ENCODE data around the gene GPD2. TPM values are rescaled to one million over a fixed set of nuclear protein-coding genes. Genes with fewer than 3 reads are reported as not detected.
"Not testable (repeated sequence)": the region's sequence is repeated elsewhere in the genome, so short reads cannot be mapped to it uniquely, and the experiment has no call there.

The GPD2 gene
- total and polyA plus RNA-seq, 5 donors from 2014 or later, result 6.0 to 11.3 (median 9.0) TPM

- no peaks in the 10 kb centered on the region for H3K27me3 ChIP-seq (ENCODE audit: control insufficient read depth, insufficient read depth, low read length)
- H3K9me3 ChIP-seq (ENCODE audit: control insufficient read depth in 2 of 2, low read length in 2 of 2), result no peaks in the 10 kb centered on the region
- H3K27ac Mint-ChIP-seq, result no peak overlapping the region
- no peak for DNase-seq
- no peak for ATAC-seq (ENCODE audit: low read depth in 2 of 2)
- H3K4me1 ChIP-seq (ENCODE audit: control insufficient read depth, insufficient read depth, low read length, poor library complexity, severe bottlenecking), result no peaks in the 10 kb centered on the region
- peaks cover 19% of the 10 kb centered on the region for H3K36me3 ChIP-seq (ENCODE audit: control insufficient read depth, insufficient read depth, low read length)
- no peaks in the 10 kb centered on the region for H3K9me3 Mint-ChIP-seq
- no peak overlapping the region for H3K4me3 Mint-ChIP-seq
- H3K4me3 ChIP-seq (ENCODE audit: low read depth, low read length), result no peak overlapping the region
- no peak overlapping the region for H3K27ac ChIP-seq (ENCODE audit: insufficient read depth, low read length, poor library complexity, severe bottlenecking)
- H3K27me3 Mint-ChIP-seq, result no peaks in the 10 kb centered on the region
- peaks cover 32% of the 10 kb centered on the region for H3K36me3 Mint-ChIP-seq
- peaks cover 0 to 7% (median 3%) of the 10 kb centered on the region in 4 donors for H3K4me1 Mint-ChIP-seq
Observed at GRCh38 chr2:156517419-156517818, 81.2 kb downstream of the GPD2 start.

GRCh38 chr2:156518138-156518537 is 82.0 kb downstream of the GPD2 start:
- H3K9me3 Mint-ChIP-seq, result no peaks in the 10 kb centered on the region
- no peak for DNase-seq

GRCh38 chr2:156522864-156523440 is 86.8 kb downstream of the GPD2 start:
- peaks cover 24% of the 10 kb centered on the region for H3K36me3 Mint-ChIP-seq
- no peak overlapping the region for H3K4me3 Mint-ChIP-seq
- H3K9me3 Mint-ChIP-seq, result no peaks in the 10 kb centered on the region
- H3K4me1 Mint-ChIP-seq, result peaks cover 8 to 19% (median 15%) of the 10 kb centered on the region in 4 donors
- H3K27me3 Mint-ChIP-seq, result no peaks in the 10 kb centered on the region
- H3K27ac ChIP-seq (ENCODE audit: insufficient read depth, low read length, poor library complexity, severe bottlenecking), result no peak overlapping the region
- DNase-seq (no peak), ATAC-seq (ENCODE audit: low read depth in 2 of 2) (no peak)
- no peaks in the 10 kb centered on the region for H3K36me3 ChIP-seq (ENCODE audit: control insufficient read depth, insufficient read depth, low read length)
- H3K27me3 ChIP-seq (ENCODE audit: control insufficient read depth, insufficient read depth, low read length), result no peaks in the 10 kb centered on the region
- no peaks in the 10 kb centered on the region for H3K9me3 ChIP-seq (ENCODE audit: control insufficient read depth in 2 of 2, low read length in 2 of 2)
- no peak overlapping the region for H3K27ac Mint-ChIP-seq
- H3K4me3 ChIP-seq (ENCODE audit: low read depth, low read length), result no peak overlapping the region
- no peaks in the 10 kb centered on the region for H3K4me1 ChIP-seq (ENCODE audit: control insufficient read depth, insufficient read depth, low read length, poor library complexity, severe bottlenecking)

More at GRCh38 chr2:156518138-156518537, 82.0 kb downstream of the GPD2 start:
- Mint-ChIP-seq H3K27ac (no peak overlapping the region), H3K27me3 (no peaks in the 10 kb centered on the region), H3K4me1 (peaks cover 0 to 10% (median 3%) of the 10 kb centered on the region in 4 donors), H3K4me3 (no peak overlapping the region), H3K36me3 (peaks cover 37% of the 10 kb centered on the region)
- no peak for ATAC-seq (ENCODE audit: low read depth in 2 of 2)
- no peak overlapping the region for H3K27ac ChIP-seq (ENCODE audit: insufficient read depth, low read length, poor library complexity, severe bottlenecking)
- no peak overlapping the region for H3K4me3 ChIP-seq (ENCODE audit: low read depth, low read length)
- H3K27me3 ChIP-seq (ENCODE audit: control insufficient read depth, insufficient read depth, low read length), result no peaks in the 10 kb centered on the region
- peaks cover 14% of the 10 kb centered on the region for H3K36me3 ChIP-seq (ENCODE audit: control insufficient read depth, insufficient read depth, low read length)
- H3K4me1 ChIP-seq (ENCODE audit: control insufficient read depth, insufficient read depth, low read length, poor library complexity, severe bottlenecking), result no peaks in the 10 kb centered on the region
- no peaks in the 10 kb centered on the region for H3K9me3 ChIP-seq (ENCODE audit: control insufficient read depth in 2 of 2, low read length in 2 of 2)

GRCh38 chr2:156526950-156527636 is 90.9 kb downstream of the GPD2 start:
- ATAC-seq (ENCODE audit: low read depth in 2 of 2) (no peak), DNase-seq (peak in 1 of 3 donors; percentile 41)
- H3K9me3 Mint-ChIP-seq, result no peaks in the 10 kb centered on the region
- peaks cover 6 to 19% (median 13%) of the 10 kb centered on the region in 4 donors for H3K4me1 Mint-ChIP-seq
- Histone ChIP-seq H3K27me3 (ENCODE audit: control insufficient read depth, insufficient read depth, low read length) (no peaks in the 10 kb centered on the region), H3K4me1 (ENCODE audit: control insufficient read depth, insufficient read depth, low read length, poor library complexity, severe bottlenecking) (no peaks in the 10 kb centered on the region), H3K27ac (ENCODE audit: insufficient read depth, low read length, poor library complexity, severe bottlenecking) (no peak overlapping the region), H3K36me3 (ENCODE audit: control insufficient read depth, insufficient read depth, low read length) (no peaks in the 10 kb centered on the region), H3K9me3 (ENCODE audit: control insufficient read depth in 2 of 2, low read length in 2 of 2) (no peaks in the 10 kb centered on the region), H3K4me3 (ENCODE audit: low read depth, low read length) (no peak overlapping the region)
- H3K27ac Mint-ChIP-seq, result no peak overlapping the region
- no peak overlapping the region for H3K4me3 Mint-ChIP-seq
- H3K36me3 Mint-ChIP-seq, result peaks cover 14% of the 10 kb centered on the region
- no peaks in the 10 kb centered on the region for H3K27me3 Mint-ChIP-seq

- ATAC-seq (ENCODE audit: low read depth in 2 of 2); H3K27ac Mint-ChIP-seq; H3K9me3 ChIP-seq (ENCODE audit: control insufficient read depth in 2 of 2, low read length in 2 of 2); DNase-seq; H3K27ac ChIP-seq (ENCODE audit: insufficient read depth, low read length, poor library complexity, severe bottlenecking); H3K27me3 ChIP-seq (ENCODE audit: control insufficient read depth, insufficient read depth, low read length); H3K9me3 Mint-ChIP-seq; H3K4me1 ChIP-seq (ENCODE audit: control insufficient read depth, insufficient read depth, low read length, poor library complexity, severe bottlenecking); H3K4me3 Mint-ChIP-seq; H3K36me3 ChIP-seq (ENCODE audit: control insufficient read depth, insufficient read depth, low read length); H3K4me3 ChIP-seq (ENCODE audit: low read depth, low read length); H3K27me3 Mint-ChIP-seq; H3K36me3 Mint-ChIP-seq: not testable (repeated sequence)
- H3K4me1 Mint-ChIP-seq, result peaks cover 6 to 20% (median 13%) of the 10 kb centered on the region in 4 donors
Observed at GRCh38 chr2:156528583-156528982, 92.4 kb downstream of the GPD2 start.

- Histone ChIP-seq H3K27ac (ENCODE audit: insufficient read depth, low read length, poor library complexity, severe bottlenecking) (no peak overlapping the region), H3K27me3 (ENCODE audit: control insufficient read depth, insufficient read depth, low read length) (no peaks in the 10 kb centered on the region), H3K36me3 (ENCODE audit: control insufficient read depth, insufficient read depth, low read length) (no peaks in the 10 kb centered on the region), H3K9me3 (ENCODE audit: control insufficient read depth in 2 of 2, low read length in 2 of 2) (no peaks in the 10 kb centered on the region), H3K4me1 (ENCODE audit: control insufficient read depth, insufficient read depth, low read length, poor library complexity, severe bottlenecking) (no peaks in the 10 kb centered on the region), H3K4me3 (ENCODE audit: low read depth, low read length) (no peak overlapping the region)
- no peaks in the 10 kb centered on the region for H3K27me3 Mint-ChIP-seq
- peaks cover 16 to 22% (median 19%) of the 10 kb centered on the region in 4 donors for H3K4me1 Mint-ChIP-seq
- H3K9me3 Mint-ChIP-seq, result peaks cover 0 to 2% (median 0%) of the 10 kb centered on the region in 7 donors
- ATAC-seq (ENCODE audit: low read depth in 2 of 2) (no peak), DNase-seq (no peak)
- no peak overlapping the region for H3K27ac Mint-ChIP-seq
- no peak overlapping the region for H3K4me3 Mint-ChIP-seq
- H3K36me3 Mint-ChIP-seq, result peaks cover 8% of the 10 kb centered on the region
Observed at GRCh38 chr2:156532989-156533388, 96.8 kb downstream of the GPD2 start.

- DNase-seq (no peak), ATAC-seq (ENCODE audit: low read depth in 2 of 2) (no peak)
- Histone ChIP-seq H3K36me3 (ENCODE audit: control insufficient read depth, insufficient read depth, low read length) (no peaks in the 10 kb centered on the region), H3K27me3 (ENCODE audit: control insufficient read depth, insufficient read depth, low read length) (no peaks in the 10 kb centered on the region), H3K9me3 (ENCODE audit: control insufficient read depth in 2 of 2, low read length in 2 of 2) (no peaks in the 10 kb centered on the region), H3K4me3 (ENCODE audit: low read depth, low read length) (no peak overlapping the region), H3K27ac (ENCODE audit: insufficient read depth, low read length, poor library complexity, severe bottlenecking) (no peak overlapping the region), H3K4me1 (ENCODE audit: control insufficient read depth, insufficient read depth, low read length, poor library complexity, severe bottlenecking) (no peaks in the 10 kb centered on the region)
- Mint-ChIP-seq H3K4me3 (no peak overlapping the region), H3K27me3 (no peaks in the 10 kb centered on the region), H3K27ac (peak overlapping the region in 2 of 3 donors; percentile 2 to 20), H3K36me3 (peaks cover 8% of the 10 kb centered on the region), H3K4me1 (peaks cover 19 to 28% (median 25%) of the 10 kb centered on the region in 4 donors), H3K9me3 (peaks cover 0 to 2% (median 0%) of the 10 kb centered on the region in 7 donors)
Observed at GRCh38 chr2:156536534-156536933, 100.4 kb downstream of the GPD2 start.

GRCh38 chr2:156537141-156537540 is 101.0 kb downstream of the GPD2 start:
- Histone ChIP-seq H3K4me1 (ENCODE audit: control insufficient read depth, insufficient read depth, low read length, poor library complexity, severe bottlenecking) (no peaks in the 10 kb centered on the region), H3K36me3 (ENCODE audit: control insufficient read depth, insufficient read depth, low read length) (no peaks in the 10 kb centered on the region)
- peak overlapping the region in 2 of 3 donors; percentile 2 to 20 for H3K27ac Mint-ChIP-seq

More at GRCh38 chr2:156537141-156537540, 101.0 kb downstream of the GPD2 start:
- ATAC-seq (ENCODE audit: low read depth in 2 of 2), result no peak
- no peak overlapping the region for H3K4me3 Mint-ChIP-seq
- H3K4me3 ChIP-seq (ENCODE audit: low read depth, low read length), result no peak overlapping the region
- no peak for DNase-seq
- H3K9me3 Mint-ChIP-seq, result peaks cover 0 to 2% (median 0%) of the 10 kb centered on the region in 7 donors
- H3K4me1 Mint-ChIP-seq, result peaks cover 19 to 28% (median 25%) of the 10 kb centered on the region in 4 donors
- no peaks in the 10 kb centered on the region for H3K27me3 Mint-ChIP-seq
- no peak overlapping the region for H3K27ac ChIP-seq (ENCODE audit: insufficient read depth, low read length, poor library complexity, severe bottlenecking)
- H3K36me3 Mint-ChIP-seq, result peaks cover 8% of the 10 kb centered on the region
- no peaks in the 10 kb centered on the region for H3K9me3 ChIP-seq (ENCODE audit: control insufficient read depth in 2 of 2, low read length in 2 of 2)
- H3K27me3 ChIP-seq (ENCODE audit: control insufficient read depth, insufficient read depth, low read length), result no peaks in the 10 kb centered on the region

All from CD4-positive, CD25-positive, alpha-beta regulatory T cell (primary cell).